HepG2 (cell line): Measurements from ENCODE around the gene ENG. TPM values are rescaled to one million over a fixed set of nuclear protein-coding genes. Genes with fewer than 3 reads are reported as not detected.

Experiments
- CBX1 ChIP-seq: IDR thresholded peaks from one replicate; pipeline ENCODE4 v1.6.1; 2016; ENCODE audit warnings: antibody characterized with exemption, low read depth
- CHD4 ChIP-seq: fragments of 200-600 bp; sonication (generic); IDR thresholded peaks from 2 replicates; pipeline ENCODE4 v1.7.0; 2017; ENCODE audit warnings: mild to moderate bottlenecking, low read length, borderline replicate concordance
- ETS1 ChIP-seq: sonication (generic); formaldehyde crosslinking; IDR thresholded peaks from 2 replicates; pipeline ENCODE4 v1.4.0; 2020; ENCODE audit warnings: missing genetic modification reagents
- FOXO1 ChIP-seq: sonication (generic); formaldehyde crosslinking; IDR thresholded peaks from 2 replicates; pipeline ENCODE4 v1.4.0; 2020; ENCODE audit warnings: missing genetic modification reagents
- HDAC1 ChIP-seq: sonication (generic); formaldehyde crosslinking; IDR thresholded peaks from 2 replicates; pipeline ENCODE4 v1.5.1; 2020; ENCODE audit warnings: mild to moderate bottlenecking, missing genetic modification reagents
- HDAC2 ChIP-seq: sonication (generic); formaldehyde crosslinking; IDR thresholded peaks from 2 replicates; pipeline ENCODE4 v1.4.0; 2020; ENCODE audit warnings: missing genetic modification reagents
- HNF1B ChIP-seq: sonication (generic); formaldehyde crosslinking; IDR thresholded peaks from 2 replicates; pipeline ENCODE4 v1.5.1; 2020; ENCODE audit warnings: mild to moderate bottlenecking, moderate library complexity, missing genetic modification reagents
- HOXA7 ChIP-seq: sonication (generic); formaldehyde crosslinking; IDR thresholded peaks from 2 replicates; pipeline ENCODE4 v1.8.1; 2022; ENCODE audit warnings: mild to moderate bottlenecking, missing genetic modification reagents, moderate library complexity
- MAZ ChIP-seq, 2 experiments: sonication (generic) in 1 of 2; formaldehyde crosslinking in 1 of 2; IDR thresholded peaks; 2 replicates each; pipeline versions ENCODE4 v1.5.0 to v1.6.1; 2012 to 2020; ENCODE audit warnings: low read depth in 2 of 2, mild to moderate bottlenecking in 2 of 2, borderline replicate concordance in 1 of 2, improper control_type of control experiment in 1 of 2, low read length in 1 of 2, missing genetic modification reagents in 1 of 2, moderate library complexity in 1 of 2
- MLLT10 ChIP-seq: sonication (generic); formaldehyde crosslinking; IDR thresholded peaks from 2 replicates; pipeline ENCODE4 v1.4.0; 2020; ENCODE audit warnings: missing genetic modification reagents
- PRDM4 ChIP-seq: sonication (generic); formaldehyde crosslinking; IDR thresholded peaks from 2 replicates; pipeline ENCODE4 v1.9.0; 2021; ENCODE audit warnings: missing genetic modification reagents, borderline replicate concordance
- RAD21 ChIP-seq: fragments of 450-650 bp; formaldehyde crosslinking; IDR thresholded peaks from 2 replicates; pipeline ENCODE4 v1.5.0; 2020; ENCODE audit warnings: mild to moderate bottlenecking
- RCOR2 ChIP-seq: IDR thresholded peaks from 2 replicates; pipeline ENCODE4 v1.6.1; 2016; ENCODE audit warnings: missing biosample characterization, missing genetic modification reagents
- SMAD3 ChIP-seq: sonication (generic); formaldehyde crosslinking; IDR thresholded peaks from 2 replicates; pipeline ENCODE4 v1.4.0; 2020; ENCODE audit warnings: missing genetic modification reagents
- SP5 ChIP-seq: IDR thresholded peaks from 2 replicates; pipeline ENCODE4 v1.6.1; 2016; ENCODE audit warnings: low read depth, borderline replicate concordance
- TP53 ChIP-seq: sonication (generic); formaldehyde crosslinking; conservative IDR thresholded peaks from 2 replicates; pipeline ENCODE4 v1.4.0; 2020; ENCODE audit warnings: missing genetic modification reagents
- ZNF124 ChIP-seq: sonication (generic); formaldehyde crosslinking; IDR thresholded peaks from 2 replicates; pipeline ENCODE4 v1.4.0; 2020; ENCODE audit warnings: missing genetic modification reagents
- ZNF383 ChIP-seq: sonication (generic); formaldehyde crosslinking; IDR thresholded peaks from 2 replicates; pipeline ENCODE4 v1.4.0; 2020; ENCODE audit warnings: missing genetic modification reagents, mild to moderate bottlenecking, borderline replicate concordance
- ZNF510 ChIP-seq: sonication (generic); formaldehyde crosslinking; IDR thresholded peaks from 2 replicates; pipeline ENCODE4 v1.4.0; 2020; ENCODE audit warnings: low read depth, mild to moderate bottlenecking, missing genetic modification reagents
- ZNF564 ChIP-seq: sonication (generic); formaldehyde crosslinking; IDR thresholded peaks from 2 replicates; pipeline ENCODE4 v1.8.1; 2023; ENCODE audit warnings: mild to moderate bottlenecking, missing genetic modification reagents
- ZNF615 ChIP-seq: sonication (generic); formaldehyde crosslinking; IDR thresholded peaks from 2 replicates; pipeline ENCODE4 v1.5.0; 2020; ENCODE audit warnings: mild to moderate bottlenecking, missing genetic modification reagents, borderline replicate concordance
- ZNF629 ChIP-seq: sonication (generic); formaldehyde crosslinking; conservative IDR thresholded peaks from 2 replicates; pipeline ENCODE4 v1.5.0; 2020; ENCODE audit warnings: missing genetic modification reagents
- ZNF781 ChIP-seq: sonication (generic); formaldehyde crosslinking; IDR thresholded peaks from 2 replicates; pipeline ENCODE4 v1.5.1; 2020; ENCODE audit warnings: borderline replicate concordance, mild to moderate bottlenecking, missing genetic modification reagents; ENCODE audit errors: not compliant biosample characterization
- ZNF841 ChIP-seq: sonication (generic); formaldehyde crosslinking; IDR thresholded peaks from 2 replicates; pipeline ENCODE4 v1.8.1; 2023; ENCODE audit warnings: missing genetic modification reagents, borderline replicate concordance
- polyA plus RNA-seq, 8 experiments: library from polyadenylated mRNA; depleted of rRNA in 3 of 8; stranded (reverse) in 7 of 8; unstranded in 1 of 8; fragments of >200 nt; fragmentation: Illumina TruSeq in 4 of 8; extraction: Trizol in 4 of 8; gene quantifications; 2 replicates each; pipeline versions ENCODE4 v1.2.1 to v1.2.3, GENCODE V29; 2011 to 2016; ENCODE audit warnings: low read depth in 4 of 8, missing spikeins in 1 of 8, mixed read lengths in 1 of 8; ENCODE audit not compliant: insufficient read depth in 1 of 8
- total RNA-seq, 5 experiments: library from RNA; depleted of rRNA; stranded (reverse); fragments of >200 nt; fragmentation: Illumina TruSeq; extraction: Trizol; gene quantifications; 2 replicates each; pipeline ENCODE4 v1.2.3, GENCODE V29; 2016; ENCODE audit warnings: low read depth in 1 of 5

The ENG gene
- total and polyA plus RNA-seq, 2 of the 13 experiments (the other 11 are each of a cell fraction or from before 2014, with no cell fraction given): 0.02 to 1.1 TPM

- TF ChIP-seq ZNF841 (CRISPR knock-in tag) (no peak), ZNF564 (CRISPR knock-in tag) (no peak), HDAC2 (no peak), HNF1B (CRISPR knock-in tag) (0 out of 2 replicates have a peak, but pooled peaks have one; percentile 34), ZNF510 (no peak), SP5 (CRISPR knock-in tag) (peak; percentile 6; the same call in 1 of the 2 replicates), FOXO1 (no peak), ETS1 (CRISPR knock-in tag) (no peak), TP53 (CRISPR knock-in tag) (no peak), MAZ (IDR thresholded peaks at IDR 0.05; ENCODE audit: borderline replicate concordance, low read depth, low read length) (0 out of 2 replicates have a peak, but pooled peaks have one; percentile 8), MAZ (CRISPR knock-in tag; IDR thresholded peaks at IDR 0.05; ENCODE audit: low read depth) (no peak), CHD4 (peak; percentile 20; the same call in 1 of the 2 replicates), RCOR2 (CRISPR knock-in tag) (no peak), ZNF383 (CRISPR knock-in tag) (no peak), ZNF781 (CRISPR knock-in tag) (no peak), HDAC1 (CRISPR knock-in tag) (0 out of 2 replicates have a peak, but pooled peaks have one; percentile 22), ZNF615 (no peak), PRDM4 (no peak), HOXA7 (no peak), MLLT10 (CRISPR knock-in tag) (no peak), RAD21 (CRISPR knock-in tag) (no peak), ZNF124 (no peak), ZNF629 (CRISPR knock-in tag) (peak; percentile 73), SMAD3 (no peak), CBX1 (no peak)
Observed at GRCh38 chr9:127771570-127772189, 82.8 kb downstream of the ENG start (continued).
